T-helper 1 cell treated with Interleukin-12 subunit alpha and Interleukin-12 subunit beta and Interleukin-4 antibody, amounts not matched to agents 30 μg/mL and 1 μg/mL, for 36 hours (primary cell): ENCODE measurements around the gene PPP1R26.
"Not testable (repeated sequence)": the region's sequence is repeated elsewhere in the genome, so short reads cannot be mapped to it uniquely, and the experiment has no call there.

ENCODE experiments used
- H3K27ac Mint-ChIP-seq: one replicate; pipeline ENCODE4 v1.8.0; 2021; ENCODE audit warnings: mild to moderate bottlenecking, mixed read lengths
- H3K27me3 Mint-ChIP-seq: one replicate; pipeline ENCODE4 v1.8.0; 2021; ENCODE audit warnings: low read depth, mixed read lengths
- H3K36me3 Mint-ChIP-seq: one replicate; pipeline ENCODE4 v1.8.0; 2021; ENCODE audit warnings: low read depth, mixed read lengths
- H3K4me1 Mint-ChIP-seq: one replicate; pipeline ENCODE4 v1.8.0; 2021; ENCODE audit warnings: low read depth, mixed read lengths
- H3K4me3 Mint-ChIP-seq: one replicate; pipeline ENCODE4 v1.8.0; 2021; ENCODE audit warnings: mild to moderate bottlenecking, moderate library complexity, mixed read lengths
- H3K9me3 Mint-ChIP-seq: one replicate; pipeline ENCODE4 v1.8.0; 2021; ENCODE audit warnings: mixed read lengths

PPP1R26 gene

GRCh38 chr9:135525241-135526088, 45.9 kb downstream of the PPP1R26 start:
- Mint-ChIP-seq H3K27ac (no peak overlapping the region), H3K36me3 (no peaks in the 10 kb centered on the region), H3K4me3 (no peak overlapping the region), H3K27me3 (peaks cover 2% of the 10 kb centered on the region), H3K9me3 (no peaks in the 10 kb centered on the region), H3K4me1 (no peaks in the 10 kb centered on the region)

GRCh38 chr9:135526089-135526729, 46.6 kb downstream of the PPP1R26 start:
- H3K27me3 Mint-ChIP-seq = no peaks in the 10 kb centered on the region
- no peaks in the 10 kb centered on the region for H3K4me1 Mint-ChIP-seq
- H3K27ac Mint-ChIP-seq = no peak overlapping the region
- H3K9me3 Mint-ChIP-seq = no peaks in the 10 kb centered on the region
- no peak overlapping the region for H3K4me3 Mint-ChIP-seq
- no peaks in the 10 kb centered on the region for H3K36me3 Mint-ChIP-seq

- Mint-ChIP-seq H3K36me3 (no peaks in the 10 kb centered on the region), H3K27me3 (no peaks in the 10 kb centered on the region), H3K4me3 (no peak overlapping the region), H3K27ac (no peak overlapping the region), H3K4me1 (no peaks in the 10 kb centered on the region), H3K9me3 (no peaks in the 10 kb centered on the region)
Observed at GRCh38 chr9:135526730-135527571, 47.4 kb downstream of the PPP1R26 start.

- H3K36me3 Mint-ChIP-seq, H3K27me3 Mint-ChIP-seq, H3K4me1 Mint-ChIP-seq, H3K4me3 Mint-ChIP-seq, H3K9me3 Mint-ChIP-seq, H3K27ac Mint-ChIP-seq: not testable (repeated sequence)
Observed at GRCh38 chr9:135528842-135529435, 49.4 kb downstream of the PPP1R26 start.

- Mint-ChIP-seq H3K9me3 (no peaks in the 10 kb centered on the region), H3K4me3 (no peak overlapping the region), H3K27me3 (no peaks in the 10 kb centered on the region), H3K36me3 (no peaks in the 10 kb centered on the region), H3K27ac (no peak overlapping the region), H3K4me1 (no peaks in the 10 kb centered on the region)
Observed at GRCh38 chr9:135530146-135530545, 50.6 kb downstream of the PPP1R26 start.

- no peaks in the 10 kb centered on the region for H3K9me3 Mint-ChIP-seq
- no peaks in the 10 kb centered on the region for H3K4me1 Mint-ChIP-seq
- no peak overlapping the region for H3K27ac Mint-ChIP-seq
Observed at GRCh38 chr9:135531096-135531495, 51.5 kb downstream of the PPP1R26 start.

GRCh38 chr9:135533113-135533512, 53.5 kb downstream of the PPP1R26 start:
- no peak overlapping the region for H3K4me3 Mint-ChIP-seq
- H3K27ac Mint-ChIP-seq = no peak overlapping the region
- H3K36me3 Mint-ChIP-seq = no peaks in the 10 kb centered on the region
- peaks cover 4% of the 10 kb centered on the region for H3K27me3 Mint-ChIP-seq
- no peaks in the 10 kb centered on the region for H3K4me1 Mint-ChIP-seq
- H3K9me3 Mint-ChIP-seq = no peaks in the 10 kb centered on the region

More at GRCh38 chr9:135531096-135531495, 51.5 kb downstream of the PPP1R26 start:
- no peaks in the 10 kb centered on the region for H3K27me3 Mint-ChIP-seq
- H3K36me3 Mint-ChIP-seq = no peaks in the 10 kb centered on the region
- H3K4me3 Mint-ChIP-seq = no peak overlapping the region

GRCh38 chr9:135533674-135534073, 54.1 kb downstream of the PPP1R26 start:
- Mint-ChIP-seq H3K27me3 (peaks cover 4% of the 10 kb centered on the region), H3K36me3 (no peaks in the 10 kb centered on the region), H3K9me3 (no peaks in the 10 kb centered on the region), H3K4me3 (no peak overlapping the region), H3K4me1 (no peaks in the 10 kb centered on the region), H3K27ac (no peak overlapping the region)

- H3K9me3 Mint-ChIP-seq, H3K27me3 Mint-ChIP-seq, H3K4me1 Mint-ChIP-seq, H3K4me3 Mint-ChIP-seq, H3K27ac Mint-ChIP-seq, H3K36me3 Mint-ChIP-seq: not testable (repeated sequence)
Observed at GRCh38 chr9:135534192-135534711, 54.7 kb downstream of the PPP1R26 start.

GRCh38 chr9:135534826-135535225, 55.2 kb downstream of the PPP1R26 start:
- not testable (repeated sequence) for H3K27me3 Mint-ChIP-seq, H3K36me3 Mint-ChIP-seq, H3K27ac Mint-ChIP-seq, H3K4me1 Mint-ChIP-seq, H3K9me3 Mint-ChIP-seq, H3K4me3 Mint-ChIP-seq

GRCh38 chr9:135535631-135536030, 56.0 kb downstream of the PPP1R26 start:
- not testable (repeated sequence) for H3K36me3 Mint-ChIP-seq, H3K9me3 Mint-ChIP-seq, H3K4me3 Mint-ChIP-seq, H3K27ac Mint-ChIP-seq, H3K4me1 Mint-ChIP-seq, H3K27me3 Mint-ChIP-seq

GRCh38 chr9:135536216-135536615, 56.6 kb downstream of the PPP1R26 start:
- no peaks in the 10 kb centered on the region for H3K9me3 Mint-ChIP-seq
- no peaks in the 10 kb centered on the region for H3K36me3 Mint-ChIP-seq
- H3K4me1 Mint-ChIP-seq = no peaks in the 10 kb centered on the region
- H3K4me3 Mint-ChIP-seq = no peak overlapping the region
- H3K27ac Mint-ChIP-seq = no peak overlapping the region
- H3K27me3 Mint-ChIP-seq = peaks cover 4% of the 10 kb centered on the region
